Lower leg skin (tissue), 3 donors: ENCODE results near the gene NAGS.

ENCODE experiments used
- CTCF ChIP-seq, 3 donors: fragments of 450-650 bp; IDR thresholded peaks; one replicate each; pipeline ENCODE4 v1.5.1; 2016; ENCODE audit warnings: antibody characterized with exemption in 3 of 3, mild to moderate bottlenecking in 3 of 3, moderate library complexity in 2 of 3
- POLR2A ChIP-seq, 2 donors: fragments of 450-650 bp; IDR thresholded peaks; one replicate each; pipeline ENCODE4 v1.6.1; 2016 to 2017; ENCODE audit warnings: antibody characterized with exemption in 2 of 2, mild to moderate bottlenecking in 1 of 2, moderate library complexity in 1 of 2

GRCh38 chr17:43979011-43979410 lies 25.4 kb upstream of the NAGS start:
- TF ChIP-seq CTCF (IDR thresholded peaks at IDR 0.05) (no peak), POLR2A (IDR thresholded peaks at IDR 0.05) (no peak)
